SK-N-SH treated with all-trans-retinoic acid at 6 μM for 48 hours (cell line): ENCODE results near the gene ACTR2.

ENCODE experiments used
- ATAC-seq: fragments of 200-7000 bp; cut with Tn5 transposase; 3 replicates; pipeline ENCODE4 v1.9.1; 2020; ENCODE audit warnings: mild to moderate bottlenecking, moderate library complexity
- ARNTL ChIP-seq: fragments of 450-650 bp; formaldehyde crosslinking; IDR thresholded peaks from 2 replicates; pipeline ENCODE4 v1.5.0; 2020; ENCODE audit warnings: low read depth, mild to moderate bottlenecking, moderate library complexity, borderline replicate concordance
- BACH2 ChIP-seq: fragments of 250-450 bp; sonication (Bioruptor Pico); IDR thresholded peaks from 2 replicates; pipeline ENCODE4 v1.9.0; 2021; ENCODE audit warnings: mild to moderate bottlenecking, borderline replicate concordance
- CREB5 ChIP-seq: fragments of 250-450 bp; sonication (Bioruptor Pico); IDR thresholded peaks from 2 replicates; pipeline ENCODE4 v1.5.1; 2020; ENCODE audit warnings: low read depth, mild to moderate bottlenecking, moderate library complexity
- CSDC2 ChIP-seq: fragments of 250-450 bp; sonication (Bioruptor Pico); IDR thresholded peaks from 2 replicates; pipeline ENCODE4 v1.5.0; 2020; ENCODE audit warnings: mild to moderate bottlenecking, moderate library complexity
- CSRNP3 ChIP-seq: fragments of 250-450 bp; sonication (Bioruptor Pico); IDR thresholded peaks from 2 replicates; pipeline ENCODE4 v1.5.1; 2021; ENCODE audit warnings: mild to moderate bottlenecking, moderate library complexity
- ESRRG ChIP-seq: fragments of 250-450 bp; sonication (Bioruptor Pico); IDR thresholded peaks from 2 replicates; pipeline ENCODE4 v1.6.1; 2021; ENCODE audit warnings: mild to moderate bottlenecking
- GLIS3 ChIP-seq: fragments of 250-450 bp; sonication (Bioruptor Pico); IDR thresholded peaks from 2 replicates; pipeline ENCODE4 v1.5.0; 2020; ENCODE audit warnings: mild to moderate bottlenecking, moderate library complexity
- ISL1 ChIP-seq: fragments of 250-450 bp; sonication (Bioruptor Pico); IDR thresholded peaks from 2 replicates; pipeline ENCODE4 v2.1.2; 2022; ENCODE audit warnings: mild to moderate bottlenecking, moderate library complexity
- OSR1 ChIP-seq: fragments of 250-450 bp; sonication (Bioruptor Pico); IDR thresholded peaks from 2 replicates; pipeline ENCODE4 v1.8.0; 2022; ENCODE audit warnings: moderate library complexity, mild to moderate bottlenecking, inconsistent platforms
- PATZ1 ChIP-seq: fragments of 250-450 bp; sonication (Bioruptor Pico); IDR thresholded peaks from 2 replicates; pipeline ENCODE4 v1.8.0; 2020; ENCODE audit warnings: mild to moderate bottlenecking, moderate library complexity, borderline replicate concordance
- POU6F1 ChIP-seq: fragments of 250-450 bp; sonication (Bioruptor Pico); IDR thresholded peaks from 2 replicates; pipeline ENCODE4 v1.8.0; 2021; ENCODE audit warnings: low read depth, mild to moderate bottlenecking, moderate library complexity, borderline replicate concordance
- PPARA ChIP-seq: fragments of 250-450 bp; sonication (Bioruptor Pico); IDR thresholded peaks from 2 replicates; pipeline ENCODE4 v1.5.0; 2020; ENCODE audit warnings: mild to moderate bottlenecking, borderline replicate concordance
- SNAI2 ChIP-seq: fragments of 250-450 bp; sonication (Bioruptor Pico); IDR thresholded peaks from 2 replicates; pipeline ENCODE4 v1.5.0; 2020; ENCODE audit warnings: mild to moderate bottlenecking, moderate library complexity
- TCF4 ChIP-seq: fragments of 250-450 bp; sonication (Bioruptor Pico); IDR thresholded peaks from 2 replicates; pipeline ENCODE4 v1.8.0; 2021; ENCODE audit warnings: mild to moderate bottlenecking, moderate library complexity, borderline replicate concordance
- TOX ChIP-seq: fragments of 250-450 bp; sonication (Bioruptor Pico); IDR thresholded peaks from 2 replicates; pipeline ENCODE4 v1.8.0; 2021; ENCODE audit warnings: mild to moderate bottlenecking, moderate library complexity, borderline replicate concordance
- ZC3H10 ChIP-seq: fragments of 250-450 bp; sonication (Bioruptor Pico); IDR thresholded peaks from 2 replicates; pipeline ENCODE4 v1.5.1; 2021; ENCODE audit warnings: mild to moderate bottlenecking, moderate library complexity
- ZFP3 ChIP-seq: fragments of 250-450 bp; sonication (Bioruptor Pico); IDR thresholded peaks from 2 replicates; pipeline ENCODE4 v1.5.0; 2020; ENCODE audit warnings: mild to moderate bottlenecking, moderate library complexity
- ZFP30 ChIP-seq: fragments of 450-650 bp; formaldehyde crosslinking; IDR thresholded peaks from 2 replicates; pipeline ENCODE4 v1.5.0; 2022; ENCODE audit warnings: mild to moderate bottlenecking, moderate library complexity
- ZNF70 ChIP-seq: fragments of 450-650 bp; formaldehyde crosslinking; IDR thresholded peaks from 2 replicates; pipeline ENCODE4 v1.5.0; 2020; ENCODE audit warnings: mild to moderate bottlenecking, moderate library complexity
- ZNF8 ChIP-seq: fragments of 450-650 bp; formaldehyde crosslinking; IDR thresholded peaks from 2 replicates; pipeline ENCODE4 v1.5.0; 2020; ENCODE audit warnings: mild to moderate bottlenecking, moderate library complexity

ACTR2 gene

GRCh38 chr2:65227020-65227455, 593 bp upstream of the ACTR2 start:
- no peak for TF ChIP-seq ESRRG (CRISPR knock-in tag)
- no peak for TF ChIP-seq GLIS3 (CRISPR knock-in tag)
- TF ChIP-seq ZNF70 (CRISPR knock-in tag) = no peak
- no peak for TF ChIP-seq ZC3H10
- TF ChIP-seq TOX = no peak
- TF ChIP-seq TCF4 (CRISPR knock-in tag) = no peak
- no peak for TF ChIP-seq CSRNP3 (CRISPR knock-in tag)
- no peak for TF ChIP-seq POU6F1 (CRISPR knock-in tag)
- TF ChIP-seq CREB5 (CRISPR knock-in tag) = no peak
- no peak for TF ChIP-seq PATZ1 (CRISPR knock-in tag)
- TF ChIP-seq SNAI2 (CRISPR knock-in tag) = no peak
- TF ChIP-seq OSR1 (CRISPR knock-in tag) = no peak
- no peak for TF ChIP-seq ARNTL (CRISPR knock-in tag)
- TF ChIP-seq, all 23 proteins: peak for 0
- ATAC-seq = peak; percentile 34

GRCh38 chr2:65228263-65228750, 676 bp downstream of the ACTR2 start:
- peak; percentile 50 for ATAC-seq
- TF ChIP-seq GLIS3 (CRISPR knock-in tag) (no peak), ZFP3 (CRISPR knock-in tag) (no peak), CSDC2 (no peak), SNAI2 (CRISPR knock-in tag) (no peak), TOX (no peak), POU6F1 (CRISPR knock-in tag) (no peak), CREB5 (CRISPR knock-in tag) (no peak), ESRRG (CRISPR knock-in tag) (no peak), ISL1 (CRISPR knock-in tag) (no peak), ZC3H10 (no peak), ARNTL (CRISPR knock-in tag) (no peak), CSRNP3 (CRISPR knock-in tag) (no peak), ZNF70 (CRISPR knock-in tag) (no peak), BACH2 (CRISPR knock-in tag) (no peak), PPARA (CRISPR knock-in tag) (no peak), OSR1 (CRISPR knock-in tag) (no peak), ZNF8 (CRISPR knock-in tag) (no peak), ZFP30 (CRISPR knock-in tag) (no peak), TCF4 (CRISPR knock-in tag) (no peak)
